NT2/D1 (cell line): ENCODE data around the gene ATG2B.

Experiments used
- DNase-seq: peaks from one replicate; pipeline ENCODE4 v3.0.0-alpha.2; 2011; ENCODE audit warnings: low read depth, low spot score
- H3K27me3 ChIP-seq: 2 replicates; pipeline ENCODE4 v1.6.0; 2011; ENCODE audit warnings: mild to moderate bottlenecking; ENCODE audit not compliant: insufficient read length, insufficient read depth
- H3K36me3 ChIP-seq: 2 replicates; pipeline ENCODE4 v1.6.1; 2011; ENCODE audit warnings: mild to moderate bottlenecking, low read length, mixed read lengths; ENCODE audit not compliant: insufficient read depth, insufficient read length
- H3K4me1 ChIP-seq: 2 replicates; pipeline ENCODE4 v1.5.1; 2011; ENCODE audit not compliant: insufficient read depth, insufficient read length
- H3K4me3 ChIP-seq: 2 replicates; pipeline ENCODE4 v1.5.1; 2011; ENCODE audit warnings: low read depth; ENCODE audit not compliant: insufficient read length
- H3K9ac ChIP-seq: 2 replicates; pipeline ENCODE4 v1.6.0; 2011; ENCODE audit warnings: low read depth; ENCODE audit not compliant: insufficient read length
- H3K9me3 ChIP-seq: 2 replicates; pipeline ENCODE4 v1.5.1; 2011; ENCODE audit warnings: mild to moderate bottlenecking, low read length; ENCODE audit not compliant: insufficient read depth
- SUZ12 ChIP-seq: IDR thresholded peaks from 2 replicates; pipeline ENCODE4 v1.6.1; 2011; ENCODE audit not compliant: insufficient read length, insufficient read depth; ENCODE audit errors: extremely low read depth
- YY1 ChIP-seq: IDR thresholded peaks from 2 replicates; pipeline ENCODE4 v1.6.1; 2011; ENCODE audit not compliant: insufficient read length, insufficient read depth
- ZNF274 ChIP-seq: IDR thresholded peaks from 2 replicates; pipeline ENCODE4 v1.6.1; 2011; ENCODE audit warnings: mild to moderate bottlenecking, low read depth, low read length

The ATG2B gene, protein sequence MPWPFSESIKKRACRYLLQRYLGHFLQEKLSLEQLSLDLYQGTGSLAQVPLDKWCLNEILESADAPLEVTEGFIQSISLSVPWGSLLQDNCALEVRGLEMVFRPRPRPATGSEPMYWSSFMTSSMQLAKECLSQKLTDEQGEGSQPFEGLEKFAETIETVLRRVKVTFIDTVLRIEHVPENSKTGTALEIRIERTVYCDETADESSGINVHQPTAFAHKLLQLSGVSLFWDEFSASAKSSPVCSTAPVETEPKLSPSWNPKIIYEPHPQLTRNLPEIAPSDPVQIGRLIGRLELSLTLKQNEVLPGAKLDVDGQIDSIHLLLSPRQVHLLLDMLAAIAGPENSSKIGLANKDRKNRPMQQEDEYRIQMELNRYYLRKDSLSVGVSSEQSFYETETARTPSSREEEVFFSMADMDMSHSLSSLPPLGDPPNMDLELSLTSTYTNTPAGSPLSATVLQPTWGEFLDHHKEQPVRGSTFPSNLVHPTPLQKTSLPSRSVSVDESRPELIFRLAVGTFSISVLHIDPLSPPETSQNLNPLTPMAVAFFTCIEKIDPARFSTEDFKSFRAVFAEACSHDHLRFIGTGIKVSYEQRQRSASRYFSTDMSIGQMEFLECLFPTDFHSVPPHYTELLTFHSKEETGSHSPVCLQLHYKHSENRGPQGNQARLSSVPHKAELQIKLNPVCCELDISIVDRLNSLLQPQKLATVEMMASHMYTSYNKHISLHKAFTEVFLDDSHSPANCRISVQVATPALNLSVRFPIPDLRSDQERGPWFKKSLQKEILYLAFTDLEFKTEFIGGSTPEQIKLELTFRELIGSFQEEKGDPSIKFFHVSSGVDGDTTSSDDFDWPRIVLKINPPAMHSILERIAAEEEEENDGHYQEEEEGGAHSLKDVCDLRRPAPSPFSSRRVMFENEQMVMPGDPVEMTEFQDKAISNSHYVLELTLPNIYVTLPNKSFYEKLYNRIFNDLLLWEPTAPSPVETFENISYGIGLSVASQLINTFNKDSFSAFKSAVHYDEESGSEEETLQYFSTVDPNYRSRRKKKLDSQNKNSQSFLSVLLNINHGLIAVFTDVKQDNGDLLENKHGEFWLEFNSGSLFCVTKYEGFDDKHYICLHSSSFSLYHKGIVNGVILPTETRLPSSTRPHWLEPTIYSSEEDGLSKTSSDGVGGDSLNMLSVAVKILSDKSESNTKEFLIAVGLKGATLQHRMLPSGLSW (N-terminal part only)

DNA sequence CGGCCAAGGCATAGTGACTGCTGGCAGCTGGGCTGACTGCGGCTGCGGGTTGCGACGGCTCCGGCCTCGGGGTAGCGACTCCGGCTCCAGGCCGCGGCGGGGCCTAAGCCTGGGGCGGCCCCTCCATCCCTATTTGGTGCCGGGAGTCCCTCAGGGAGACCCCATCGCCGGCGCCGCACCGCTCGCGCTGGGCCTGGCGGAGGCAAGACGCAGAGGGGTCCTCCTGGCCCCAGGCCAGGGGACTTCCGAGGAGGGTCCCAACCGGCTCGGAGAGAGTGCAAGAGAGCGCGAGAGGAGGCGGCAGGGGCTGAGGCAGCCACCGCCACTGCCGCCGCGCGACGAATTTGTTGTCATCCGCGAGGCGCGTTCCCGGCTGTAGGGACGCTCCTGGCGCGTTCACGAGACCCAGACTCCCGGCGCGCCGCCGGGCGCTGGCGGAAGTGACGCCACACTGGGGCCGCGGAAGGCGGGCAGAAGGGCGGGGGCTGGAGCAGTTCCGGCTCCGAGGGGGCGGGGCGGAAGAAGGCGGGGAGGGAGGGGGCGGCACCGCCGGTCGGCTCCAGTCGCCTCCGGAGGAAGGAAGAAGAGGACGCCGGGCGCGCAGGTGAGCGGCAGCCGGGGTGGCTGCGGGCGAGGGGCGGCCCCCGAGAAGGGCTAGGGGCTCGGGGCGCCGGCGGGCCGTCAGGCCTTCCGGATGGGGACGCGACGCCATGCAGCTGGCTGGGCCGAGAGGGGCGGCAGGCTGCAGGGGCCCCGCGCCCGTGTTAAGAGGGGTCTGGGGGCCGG lies at the start of gene ATG2B, which contains the start of gene GSKIP:
TSS of gene ATG2B (minus strand) at position 377 of the 786 bp plus-strand sequence. CDS start at position 12, 365 bp downstream.
TSS of gene GSKIP (plus strand) at position 562 of the 786 bp plus-strand sequence. CDS start 18,722 bp downstream, outside the sequence.
- DNase-seq = peak; percentile 86
- TF ChIP-seq SUZ12 = no peak
- H3K9ac ChIP-seq = peak within 1 kb of the TSS; percentile 90
- H3K4me1 ChIP-seq = no peaks in the 10 kb centered on the region
- H3K4me3 ChIP-seq = peak within 1 kb of the TSS; percentile 79
- no peaks in the 10 kb centered on the region for H3K27me3 ChIP-seq
- H3K36me3 ChIP-seq = no peaks in the 10 kb centered on the region
- H3K9me3 ChIP-seq = no peaks in the 10 kb centered on the region

DNA sequence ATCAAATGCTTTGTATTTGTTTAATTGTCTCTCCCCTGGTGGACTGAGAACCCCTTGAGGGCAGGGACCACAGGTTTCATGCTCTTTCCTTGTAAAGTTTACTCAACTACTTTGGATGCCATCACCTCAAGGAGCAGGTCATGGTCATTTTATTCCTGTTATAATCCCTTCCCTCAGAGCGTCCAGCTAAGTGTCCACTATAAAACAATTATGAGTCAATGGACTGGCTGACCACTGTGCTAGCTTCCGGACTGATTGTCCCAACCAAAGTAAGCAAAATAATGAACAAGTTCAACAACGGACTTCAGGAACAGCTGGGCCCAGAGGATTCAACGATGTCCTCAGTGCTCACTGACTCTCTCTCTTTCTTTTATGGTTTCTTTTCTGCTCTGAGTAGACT lies 47.0 kb upstream of the ATG2B start:
- Histone ChIP-seq H3K9me3 (no peaks in the 10 kb centered on the region), H3K36me3 (no peaks in the 10 kb centered on the region)
- DNase-seq = no peak

DNA sequence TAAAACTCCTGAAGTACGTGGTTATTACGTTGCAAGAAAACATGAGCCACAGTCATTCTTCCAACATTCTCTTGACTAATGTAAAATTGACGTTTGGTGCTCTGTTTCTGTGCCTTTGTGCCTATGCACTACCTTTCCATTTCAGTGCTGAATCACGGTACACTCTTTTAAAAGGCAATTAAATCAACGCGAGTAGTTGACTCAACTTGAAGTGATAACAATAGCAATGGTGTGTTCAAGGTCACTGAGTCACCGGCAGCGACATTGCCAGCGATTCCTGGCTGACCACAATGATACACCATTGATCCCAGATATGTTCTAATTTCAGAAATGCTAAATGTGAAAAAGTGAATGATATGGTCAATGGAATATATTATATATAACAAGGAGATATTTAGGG lies 46.6 kb upstream of the ATG2B start:
- Histone ChIP-seq H3K27me3 (no peaks in the 10 kb centered on the region), H3K9ac (no peak overlapping the region)
- TF ChIP-seq ZNF274 (no peak), SUZ12 (no peak), YY1 (no peak)

More for the DNA sequence above, 47.0 kb upstream of the ATG2B start:
- no peaks in the 10 kb centered on the region for H3K27me3 ChIP-seq
- H3K9ac ChIP-seq = no peak overlapping the region
- no peak for TF ChIP-seq YY1
- no peak for TF ChIP-seq SUZ12
- no peak for TF ChIP-seq ZNF274
- H3K4me1 ChIP-seq = no peaks in the 10 kb centered on the region
- H3K4me3 ChIP-seq = no peak overlapping the region

DNA sequence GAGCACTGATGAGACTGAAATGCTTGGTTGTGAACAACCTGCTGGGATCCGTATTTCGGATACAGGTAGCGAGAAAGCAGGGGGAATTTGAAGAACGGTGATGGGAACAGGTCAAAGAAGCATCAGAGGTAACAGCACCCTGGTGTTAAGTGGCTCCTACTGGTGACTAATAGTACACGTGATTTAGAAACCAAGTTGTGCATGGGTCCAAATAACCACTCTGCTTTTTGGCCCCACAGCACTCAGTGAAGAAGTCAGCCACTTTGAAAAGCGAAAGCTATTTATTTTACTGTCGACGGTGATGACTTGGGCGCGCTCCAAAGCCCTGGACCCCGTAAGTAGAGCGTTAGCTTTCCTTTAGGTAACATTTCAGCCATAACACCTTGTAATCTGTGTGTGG lies 45.5 kb upstream of the ATG2B start:
- DNase-seq = no peak
- Histone ChIP-seq H3K27me3 (no peaks in the 10 kb centered on the region), H3K9me3 (no peaks in the 10 kb centered on the region), H3K36me3 (no peaks in the 10 kb centered on the region), H3K4me1 (no peaks in the 10 kb centered on the region), H3K9ac (no peak overlapping the region), H3K4me3 (no peak overlapping the region)
- no peak for TF ChIP-seq SUZ12
- no peak for TF ChIP-seq YY1
- no peak for TF ChIP-seq ZNF274

More for the DNA sequence above, 46.6 kb upstream of the ATG2B start:
- H3K9me3 ChIP-seq = no peaks in the 10 kb centered on the region
- no peaks in the 10 kb centered on the region for H3K4me1 ChIP-seq
- H3K4me3 ChIP-seq = no peak overlapping the region
- H3K36me3 ChIP-seq = no peaks in the 10 kb centered on the region
- no peak for DNase-seq

DNA sequence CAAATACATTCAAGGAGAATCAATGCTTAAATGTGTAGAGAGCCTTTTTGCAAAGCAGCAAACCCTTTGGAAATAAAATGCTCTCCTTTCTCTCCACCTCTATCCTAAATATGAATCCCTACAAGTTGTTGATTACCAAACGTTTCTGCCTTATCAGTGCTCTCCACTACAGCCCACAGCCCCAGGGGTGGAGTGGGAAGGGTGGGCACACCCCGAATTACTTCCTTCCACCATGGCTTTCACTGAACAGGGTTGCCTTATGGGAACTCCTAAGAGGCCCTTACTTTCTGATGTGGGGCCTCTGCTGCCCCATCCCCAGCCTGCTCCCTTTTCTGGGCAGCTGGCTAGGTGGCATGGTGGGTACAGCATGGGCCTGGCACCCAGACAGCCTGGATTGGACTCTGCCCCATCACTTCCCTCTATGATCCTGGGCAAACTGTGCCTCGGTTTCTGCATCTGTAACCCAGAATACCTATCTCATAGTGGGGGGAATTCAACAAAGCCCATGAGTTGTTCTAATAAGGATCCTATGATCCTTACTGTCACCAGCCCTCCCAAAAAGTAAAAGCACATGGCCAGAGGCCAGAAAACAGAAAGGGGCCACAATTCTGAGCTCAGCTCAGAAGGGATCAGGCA lies 44.9 kb upstream of the ATG2B start:
- Histone ChIP-seq H3K36me3 (no peaks in the 10 kb centered on the region), H3K9ac (no peak overlapping the region), H3K9me3 (no peaks in the 10 kb centered on the region), H3K4me3 (no peak overlapping the region), H3K27me3 (no peaks in the 10 kb centered on the region), H3K4me1 (no peaks in the 10 kb centered on the region)
- no peak for DNase-seq
- TF ChIP-seq YY1 = no peak
- no peak for TF ChIP-seq SUZ12

DNA sequence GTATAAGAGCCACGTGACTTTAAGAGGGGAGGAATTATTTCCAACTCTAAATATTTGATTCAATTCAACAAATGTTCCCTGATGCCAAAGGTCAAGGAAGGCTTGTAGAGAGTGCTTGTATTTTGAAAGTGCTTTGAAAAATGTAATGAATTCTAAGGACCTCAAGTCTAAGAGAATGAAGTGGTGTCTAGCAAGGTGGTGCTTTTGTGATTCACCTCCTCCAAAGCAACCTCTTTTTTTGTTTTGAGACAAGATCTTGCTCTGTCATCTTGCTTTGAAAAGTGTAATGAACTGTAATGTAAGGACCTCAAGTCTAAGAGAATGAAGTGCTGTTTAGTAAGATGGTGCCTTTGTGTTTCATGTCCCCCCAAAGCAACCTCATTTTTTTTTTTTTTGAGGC lies 42.5 kb upstream of the ATG2B start:
- H3K9me3 ChIP-seq = no peaks in the 10 kb centered on the region
- no peak overlapping the region for H3K9ac ChIP-seq
- TF ChIP-seq ZNF274 (no peak), SUZ12 (no peak), YY1 (no peak)
- no peaks in the 10 kb centered on the region for H3K27me3 ChIP-seq
- H3K4me1 ChIP-seq = no peaks in the 10 kb centered on the region
- DNase-seq = no peak
- no peaks in the 10 kb centered on the region for H3K36me3 ChIP-seq
- H3K4me3 ChIP-seq = no peak overlapping the region
